ENCODE data around the gene ZNF440.

DNA sequence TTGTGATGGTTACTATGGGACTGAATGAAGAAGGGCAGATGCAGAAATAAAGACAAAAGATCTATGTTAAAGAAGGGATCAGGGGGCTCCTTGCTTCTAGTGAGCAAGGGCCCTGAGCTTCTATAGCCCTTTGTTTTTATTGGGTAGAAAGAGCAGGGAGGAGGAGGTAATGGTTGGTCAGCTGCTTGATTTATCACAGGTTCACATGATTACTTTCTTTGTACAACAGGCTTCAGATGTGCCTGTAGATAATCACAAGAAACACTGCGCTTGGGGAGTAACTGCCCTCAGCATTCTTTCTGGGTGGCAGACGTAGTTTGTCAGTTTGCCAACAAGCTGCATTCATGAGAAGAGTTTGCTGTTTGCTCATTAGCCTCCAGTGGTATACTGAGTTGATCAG, 29.6 kb downstream of the ZNF440 start:
- TF ChIP-seq, protein P1, sequence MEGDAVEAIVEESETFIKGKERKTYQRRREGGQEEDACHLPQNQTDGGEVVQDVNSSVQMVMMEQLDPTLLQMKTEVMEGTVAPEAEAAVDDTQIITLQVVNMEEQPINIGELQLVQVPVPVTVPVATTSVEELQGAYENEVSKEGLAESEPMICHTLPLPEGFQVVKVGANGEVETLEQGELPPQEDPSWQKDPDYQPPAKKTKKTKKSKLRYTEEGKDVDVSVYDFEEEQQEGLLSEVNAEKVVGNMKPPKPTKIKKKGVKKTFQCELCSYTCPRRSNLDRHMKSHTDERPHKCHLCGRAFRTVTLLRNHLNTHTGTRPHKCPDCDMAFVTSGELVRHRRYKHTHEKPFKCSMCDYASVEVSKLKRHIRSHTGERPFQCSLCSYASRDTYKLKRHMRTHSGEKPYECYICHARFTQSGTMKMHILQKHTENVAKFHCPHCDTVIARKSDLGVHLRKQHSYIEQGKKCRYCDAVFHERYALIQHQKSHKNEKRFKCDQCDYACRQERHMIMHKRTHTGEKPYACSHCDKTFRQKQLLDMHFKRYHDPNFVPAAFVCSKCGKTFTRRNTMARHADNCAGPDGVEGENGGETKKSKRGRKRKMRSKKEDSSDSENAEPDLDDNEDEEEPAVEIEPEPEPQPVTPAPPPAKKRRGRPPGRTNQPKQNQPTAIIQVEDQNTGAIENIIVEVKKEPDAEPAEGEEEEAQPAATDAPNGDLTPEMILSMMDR (conservative IDR thresholded peaks at IDR 0.05; ENCODE audit: low read length) = no peak
- no peak for TF ChIP-seq EZH2phosphoT487 (IDR thresholded peaks at IDR 0.05; ENCODE audit: borderline replicate concordance, low read depth, low read length)
